Lower leg skin (tissue), 3 donors: ENCODE results near the gene OR14A2.

Experiments used
- CTCF ChIP-seq, 3 donors: fragments of 450-650 bp; IDR thresholded peaks; one replicate each; pipeline ENCODE4 v1.5.1; 2016; ENCODE audit warnings: antibody characterized with exemption in 3 of 3, mild to moderate bottlenecking in 3 of 3, moderate library complexity in 2 of 3
- POLR2A ChIP-seq, 2 donors: fragments of 450-650 bp; IDR thresholded peaks; one replicate each; pipeline ENCODE4 v1.6.1; 2016 to 2017; ENCODE audit warnings: antibody characterized with exemption in 2 of 2, mild to moderate bottlenecking in 1 of 2, moderate library complexity in 1 of 2

GRCh38 chr1:247749870-247750269, 1.9 kb upstream of the OR14A2 start:
- TF ChIP-seq CTCF (IDR thresholded peaks at IDR 0.05) (no peak), POLR2A (IDR thresholded peaks at IDR 0.05) (no peak)
